Posterior cingulate gyrus (tissue), 11 donors: ENCODE results near the gene GAPVD1.

Experiments
- DNase-seq, 10 donors: peaks; one replicate each; pipeline versions ENCODE4 v3.0.0 to v3.0.0-alpha.2; 2020 to 2021; ENCODE audit warnings: mixed read lengths in 3 of 10
- intact Hi-C: fragments of 100-400 bp; cut with DNase I; formaldehyde crosslinking; loops from one replicate; pipeline ENCODE4 v1.15.1; 2023

The GAPVD1 gene

GRCh38 chr9:125359011-125359410, 97.4 kb downstream of the GAPVD1 start:
- intact Hi-C loops, result no loop called here

GRCh38 chr9:125360601-125361000, 99.0 kb downstream of the GAPVD1 start:
- DNase-seq, result no peak
- intact Hi-C loops, result no loop called here

More at GRCh38 chr9:125359011-125359410, 97.4 kb downstream of the GAPVD1 start:
- no peak for DNase-seq

- DNase-seq, result no peak
- intact Hi-C loops, result no loop called here
These were observed 100.4 kb downstream of the GAPVD1 start for GRCh38 chr9:125361837-125362531.

GRCh38 chr9:125366676-125367075, 105.0 kb downstream of the GAPVD1 start:
- intact Hi-C loops, result no loop called here
- no peak for DNase-seq

- DNase-seq, result no peak
- intact Hi-C loops, result loop anchor here (10.0 kb wide), 2 partner anchors 116 to 516 kb away; partner anchors contain the start of gene WDR38
These were observed 109.2 kb downstream of the GAPVD1 start for GRCh38 chr9:125370786-125371185.

GRCh38 chr9:125372441-125373226, 111.0 kb downstream of the GAPVD1 start:
- peak in 1 of 10 donors; percentile 39 for DNase-seq
- intact Hi-C loops, result loop anchor here (10.0 kb wide), 2 partner anchors 118 to 518 kb away; partner anchors contain the start of gene WDR38

- DNase-seq, result peak; percentile 52 to 96 (median 73)
- intact Hi-C loops, result loop anchor here (1.0 to 10.0 kb wide), 3 partner anchors 120 to 600 kb away; partner anchors contain the start of gene WDR38
These were observed 113.0 kb downstream of the GAPVD1 start for GRCh38 chr9:125374443-125375309.

GRCh38 chr9:125375820-125376219, 114.2 kb downstream of the GAPVD1 start:
- DNase-seq, result peak in 1 of 10 donors; percentile 65
- intact Hi-C loops, result loop anchor here (10.0 kb wide), 2 partner anchors 121 to 521 kb away; partner anchors contain the start of gene WDR38

GRCh38 chr9:125376261-125377226, 114.9 kb downstream of the GAPVD1 start:
- intact Hi-C loops, result loop anchor here (10.0 kb wide), 2 partner anchors 122 to 522 kb away; partner anchors contain the start of gene WDR38
- DNase-seq, result peak in 1 of 10 donors; percentile 31

GRCh38 chr9:125377584-125378250, 116.1 kb downstream of the GAPVD1 start:
- intact Hi-C loops, result loop anchor here (10.0 kb wide), 2 partner anchors 123 to 523 kb away; partner anchors contain the start of gene WDR38
- DNase-seq, result peak in 1 of 10 donors; percentile 53

GRCh38 chr9:125378778-125379177, 117.2 kb downstream of the GAPVD1 start:
- peak in 1 of 10 donors; percentile 20 for DNase-seq
- intact Hi-C loops, result loop anchor here (10.0 kb wide), 2 partner anchors 124 to 524 kb away; partner anchors contain the start of gene WDR38

- intact Hi-C loops, result loop anchor here (10.0 kb wide), 2 partner anchors 124 to 524 kb away; partner anchors contain the start of gene WDR38
- DNase-seq, result no peak
These were observed 117.6 kb downstream of the GAPVD1 start for GRCh38 chr9:125379208-125379607.

GRCh38 chr9:125380406-125380805, 118.8 kb downstream of the GAPVD1 start:
- intact Hi-C loops, result no loop called here

GRCh38 chr9:125387861-125388524, 126.4 kb downstream of the GAPVD1 start:
- DNase-seq, result peak in 2 of 10 donors; percentile 46 to 58
- intact Hi-C loops, result no loop called here

More at GRCh38 chr9:125380406-125380805, 118.8 kb downstream of the GAPVD1 start:
- peak in 1 of 10 donors; percentile 72 for DNase-seq

GRCh38 chr9:125388978-125389377, 127.4 kb downstream of the GAPVD1 start:
- DNase-seq, result peak in 2 of 10 donors; percentile 58
- intact Hi-C loops, result no loop called here

GRCh38 chr9:125391704-125392103, 130.1 kb downstream of the GAPVD1 start:
- DNase-seq, result no peak
- intact Hi-C loops, result no loop called here

- intact Hi-C loops, result no loop called here
- DNase-seq, result no peak
These were observed 131.8 kb downstream of the GAPVD1 start for GRCh38 chr9:125393426-125393825.

GRCh38 chr9:125396799-125397198, 135.2 kb downstream of the GAPVD1 start:
- intact Hi-C loops, result no loop called here

More at GRCh38 chr9:125396799-125397198, 135.2 kb downstream of the GAPVD1 start:
- no peak for DNase-seq
